BJ (cell line): Measurements from ENCODE around the gene EFCAB10. TPM values are rescaled to one million over a fixed set of nuclear protein-coding genes. Genes with fewer than 3 reads are reported as not detected.
"Not testable (repeated sequence)": the region's sequence is repeated elsewhere in the genome, so short reads cannot be mapped to it uniquely, and the experiment has no call there.

Experiments
- CTCF ChIA-PET: fragments of 350-600 bp; formaldehyde crosslinking; extraction: SDS; loops from one replicate; lab custom pipeline; 2021; ENCODE audit warnings: antibody characterized with exemption, inconsistent platforms; lab: Yijun Ruan, JAX
- POLR2A ChIA-PET: fragments of 300-600 bp; sonication (Branson Sonifier 250); formaldehyde crosslinking; extraction: SDS; loops from one replicate; lab custom pipeline; 2021; ENCODE audit warnings: antibody characterized with exemption; lab: Charles Lee
- DNase-seq: peaks from one replicate; pipeline ENCODE4 v3.0.0-alpha.2; 2011; ENCODE audit warnings: low read depth
- H3K27me3 ChIP-seq: 2 replicates; pipeline ENCODE4 v1.6.0; 2011; ENCODE audit warnings: low read length; ENCODE audit not compliant: control insufficient read depth, insufficient read depth
- H3K36me3 ChIP-seq: 2 replicates; pipeline ENCODE4 v1.5.1; 2011; ENCODE audit warnings: low read length; ENCODE audit not compliant: control insufficient read depth, insufficient read depth
- H3K4me3 ChIP-seq: 2 replicates; pipeline ENCODE4 v1.5.1; 2011; ENCODE audit warnings: low read depth, mild to moderate bottlenecking, control low read depth, low read length
- polyA plus RNA-seq: library from polyadenylated mRNA; depleted of rRNA; stranded (reverse); fragments of >200 nt; gene quantifications from 2 replicates; pipeline ENCODE4 v1.2.3, GENCODE V29; 2011
- TF ChIP-seq, protein P1 (sequence below): IDR thresholded peaks from 2 replicates; pipeline ENCODE4 v1.5.1; 2011; ENCODE audit warnings: low read depth, mild to moderate bottlenecking, control low read depth, inconsistent platforms, low read length, moderate library complexity; ENCODE audit not compliant: insufficient read depth

EFCAB10 gene
- polyA plus RNA-seq, 1 experiment, result not detected

GRCh38 chr7:105610165-105610930 is 29.1 kb upstream of the EFCAB10 start:
- Histone ChIP-seq H3K36me3 (peaks cover 1% of the 10 kb centered on the region), H3K4me3 (no peak overlapping the region), H3K27me3 (no peaks in the 10 kb centered on the region)
- DNase-seq, result no peak
- POLR2A ChIA-PET, result no interaction called here
- CTCF ChIA-PET, result interaction anchor here (0.9 to 1.1 kb wide), 2 partner anchors 12 to 27 kb away, joined by 3 read pairs; no protein-coding TSS in a partner anchor
- TF ChIP-seq, protein P1, sequence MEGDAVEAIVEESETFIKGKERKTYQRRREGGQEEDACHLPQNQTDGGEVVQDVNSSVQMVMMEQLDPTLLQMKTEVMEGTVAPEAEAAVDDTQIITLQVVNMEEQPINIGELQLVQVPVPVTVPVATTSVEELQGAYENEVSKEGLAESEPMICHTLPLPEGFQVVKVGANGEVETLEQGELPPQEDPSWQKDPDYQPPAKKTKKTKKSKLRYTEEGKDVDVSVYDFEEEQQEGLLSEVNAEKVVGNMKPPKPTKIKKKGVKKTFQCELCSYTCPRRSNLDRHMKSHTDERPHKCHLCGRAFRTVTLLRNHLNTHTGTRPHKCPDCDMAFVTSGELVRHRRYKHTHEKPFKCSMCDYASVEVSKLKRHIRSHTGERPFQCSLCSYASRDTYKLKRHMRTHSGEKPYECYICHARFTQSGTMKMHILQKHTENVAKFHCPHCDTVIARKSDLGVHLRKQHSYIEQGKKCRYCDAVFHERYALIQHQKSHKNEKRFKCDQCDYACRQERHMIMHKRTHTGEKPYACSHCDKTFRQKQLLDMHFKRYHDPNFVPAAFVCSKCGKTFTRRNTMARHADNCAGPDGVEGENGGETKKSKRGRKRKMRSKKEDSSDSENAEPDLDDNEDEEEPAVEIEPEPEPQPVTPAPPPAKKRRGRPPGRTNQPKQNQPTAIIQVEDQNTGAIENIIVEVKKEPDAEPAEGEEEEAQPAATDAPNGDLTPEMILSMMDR, result no peak

GRCh38 chr7:105602325-105603305 is 21.3 kb upstream of the EFCAB10 start:
- TF ChIP-seq, protein P1, result no peak
- Histone ChIP-seq H3K27me3 (no peaks in the 10 kb centered on the region; the same call in none of the 2 replicates), H3K36me3 (peaks cover 1% of the 10 kb centered on the region; the same call in 1 of the 2 replicates), H3K4me3 (no peak overlapping the region)
- ChIA-PET CTCF (interaction anchor here (0.6 to 1.4 kb wide), 3 partner anchors 12 to 38 kb away, joined by 3 to 4 read pairs (median 4); no protein-coding TSS in a partner anchor), POLR2A (no interaction called here)
- DNase-seq, result no peak

DNA sequence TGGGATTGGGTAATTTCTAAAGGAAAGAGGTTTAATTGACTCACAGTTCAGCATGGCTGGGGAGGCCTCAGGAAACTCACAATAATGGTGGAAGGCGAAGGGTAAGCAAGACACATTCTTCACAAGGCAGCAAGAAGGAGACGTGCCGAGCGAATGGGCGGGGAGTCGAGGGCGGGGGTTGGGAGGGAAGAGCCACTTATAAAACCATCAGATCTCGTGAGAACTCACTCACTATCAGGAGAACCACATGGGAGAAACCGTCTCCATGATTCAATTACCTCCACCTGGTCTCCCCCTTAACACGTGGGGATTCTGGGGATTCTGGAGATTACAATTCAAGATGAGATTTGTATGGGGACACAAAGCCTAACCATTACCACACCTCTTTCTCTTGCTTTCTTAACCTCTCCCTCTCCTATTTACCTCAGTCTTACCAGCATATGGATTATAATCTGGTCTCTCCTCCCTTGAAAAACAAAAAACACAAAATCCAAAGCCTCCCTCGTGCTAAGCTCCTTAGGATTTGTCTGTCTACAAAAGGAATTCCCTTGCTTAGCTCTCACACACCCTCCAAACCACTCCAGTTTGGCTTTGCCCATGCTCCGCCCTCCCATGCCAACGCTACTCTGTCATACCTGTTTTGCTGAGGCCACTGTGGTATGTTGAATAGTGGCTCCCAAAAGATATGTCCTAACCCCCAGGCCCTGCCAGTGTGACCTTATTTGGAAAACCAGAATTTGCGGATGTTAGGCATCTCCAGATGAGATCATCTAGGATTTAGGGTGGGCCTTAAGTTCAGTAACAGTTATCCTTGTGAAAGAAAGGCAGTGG is 19.6 kb upstream of the EFCAB10 start:
- H3K36me3 ChIP-seq, result no peaks in the 10 kb centered on the region
- POLR2A ChIA-PET, result no interaction called here
- no peak for DNase-seq
- TF ChIP-seq, protein P1, result no peak
- CTCF ChIA-PET, result no interaction called here
- no peaks in the 10 kb centered on the region; the same call in none of the 2 replicates for H3K27me3 ChIP-seq
- H3K4me3 ChIP-seq, result no peak overlapping the region

DNA sequence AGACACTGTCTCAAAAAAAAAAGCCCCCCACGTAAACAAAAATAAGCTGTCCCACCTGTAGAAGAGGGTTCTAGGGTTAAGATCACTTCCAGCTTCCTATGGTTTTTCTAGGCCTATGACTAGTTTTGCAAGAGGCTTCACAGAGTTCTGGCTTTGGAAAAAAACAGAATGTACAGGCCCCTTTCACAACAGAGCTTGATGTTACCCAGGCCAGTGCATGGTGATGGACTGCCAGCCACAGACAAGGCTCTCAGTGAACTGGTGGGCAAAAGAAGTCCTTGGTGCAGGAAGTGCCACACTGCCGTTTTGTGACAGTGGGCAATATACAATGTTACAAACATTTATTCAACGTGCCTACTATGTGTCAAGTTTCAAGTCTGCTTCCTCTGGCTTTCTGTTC is 18.3 kb upstream of the EFCAB10 start:
- TF ChIP-seq, protein P1, result no peak
- ChIA-PET CTCF (interaction anchor here (0.8 to 0.9 kb wide), 3 partner anchors 10 to 28 kb away, joined by 3 read pairs; partner anchors contain the start of gene EFCAB10), POLR2A (interaction anchor here (0.6 kb wide), 1 partner anchor 20 kb away, joined by 4 read pairs; no protein-coding TSS in a partner anchor)
- Histone ChIP-seq H3K36me3 (no peaks in the 10 kb centered on the region), H3K27me3 (no peaks in the 10 kb centered on the region; the same call in none of the 2 replicates), H3K4me3 (no peak overlapping the region)
- DNase-seq, result no peak

DNA sequence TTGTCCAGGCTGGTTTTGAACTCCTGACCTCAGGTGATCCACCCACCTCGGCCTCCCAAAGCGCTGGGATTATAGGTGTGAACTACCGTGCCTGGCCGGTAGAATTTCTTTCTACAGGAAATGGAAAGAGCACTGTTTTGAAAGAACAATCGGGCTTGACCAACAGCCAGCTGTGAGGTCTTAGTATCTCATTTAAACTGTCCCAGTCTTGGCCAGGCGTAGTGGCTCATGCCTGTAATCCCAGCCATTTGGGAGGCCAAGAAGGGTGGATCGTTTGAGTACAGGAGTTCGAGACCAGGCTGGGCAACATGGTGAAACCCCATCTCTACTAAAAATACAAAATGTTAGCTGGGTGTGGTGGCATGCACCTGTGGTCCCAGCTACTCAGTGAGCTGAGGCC is 17.8 kb upstream of the EFCAB10 start:
- DNase-seq, H3K4me3 ChIP-seq, H3K27me3 ChIP-seq, H3K36me3 ChIP-seq: not testable (repeated sequence)
- ChIA-PET CTCF (interaction anchor here (0.8 to 0.9 kb wide), 3 partner anchors 9 to 27 kb away, joined by 3 read pairs; partner anchors contain the start of gene EFCAB10), POLR2A (interaction anchor here (0.6 kb wide), 1 partner anchor 20 kb away, joined by 4 read pairs; no protein-coding TSS in a partner anchor)
